HepG2 (cell line): ENCODE results near the gene MEDAG. TPM values are rescaled to one million over a fixed set of nuclear protein-coding genes. Genes with fewer than 3 reads are reported as not detected.

Source experiments
- ATAC-seq: fragments of 200-7000 bp; cut with Tn5 transposase; 3 replicates; pipeline ENCODE4 v1.9.1; 2020; ENCODE audit warnings: mild to moderate bottlenecking, moderate library complexity
- BruUV-seq: library from RNA; stranded (reverse); fragments of 400-500 nt; replicated peaks from 2 replicates; lab custom pipeline; 2021; lab: Mats Ljungman, UMichigan
- CTCF ChIA-PET: fragments of 300-600 bp; formaldehyde crosslinking; extraction: SDS; loops from one replicate; lab custom pipeline; 2021; ENCODE audit warnings: low total read pairs, inconsistent platforms, low intra/inter-chr PET ratio; lab: Yijun Ruan, JAX
- POLR2A ChIA-PET: fragments of 350-600 bp; sonication (Branson Sonifier 250); formaldehyde crosslinking; loops from one replicate; lab custom pipeline; 2020; ENCODE audit warnings: antibody characterized with exemption, inconsistent platforms; lab: Yijun Ruan, JAX
- DNase-seq: peaks from one replicate; pipeline ENCODE4 v3.0.0-alpha.2; 2015; ENCODE audit warnings: low spot score
- FAIRE-seq: peaks from 3 replicates; lab custom pipeline; 2011; peaks lifted over from hg19 to GRCh38; lab: Jason Lieb, UNC
- H2AFZ ChIP-seq: one replicate; pipeline ENCODE4 v1.6.1; 2011; ENCODE audit warnings: low read length, inconsistent platforms
- H3K27ac ChIP-seq: fragments of 300-600 bp; 3 replicates; pipeline ENCODE4 v1.8.0; 2011; ENCODE audit warnings: mixed run types, mild to moderate bottlenecking, mixed read lengths, low read length, inconsistent platforms; ENCODE audit not compliant: insufficient read depth; ENCODE audit errors: extremely low read length
- H3K27me3 ChIP-seq, 2 experiments: fragments of 200-600 bp in 1 of 2; 2 replicates in 1 of 2; 3 replicates in 1 of 2; pipeline versions ENCODE4 v1.6.0 to v1.8.0; 2011; ENCODE audit warnings: low read length in 2 of 2, mild to moderate bottlenecking in 2 of 2, moderate library complexity in 2 of 2, inconsistent platforms in 1 of 2; ENCODE audit not compliant: insufficient read depth in 2 of 2, control insufficient read depth in 1 of 2
- H3K36me3 ChIP-seq, 2 experiments: fragments of 200-600 bp in 1 of 2; replicated peaks in 1 of 2; 2 replicates in 1 of 2; 3 replicates in 1 of 2; pipeline versions ENCODE4 v1.5.1 to v1.8.0; 2011; ENCODE audit warnings: low read length in 2 of 2, inconsistent platforms in 1 of 2; ENCODE audit not compliant: insufficient read depth in 2 of 2, control insufficient read depth in 1 of 2
- H3K4me1 ChIP-seq: 2 replicates; pipeline ENCODE4 v1.5.1; 2012; ENCODE audit warnings: low read length, inconsistent platforms; ENCODE audit not compliant: insufficient read depth
- H3K4me2 ChIP-seq: 2 replicates; pipeline ENCODE4 v1.6.0; 2011; ENCODE audit warnings: low read depth, low read length, inconsistent platforms
- H3K4me3 ChIP-seq, 3 experiments: fragments of 200-600 bp in 1 of 3; sonication (generic), shearing (Covaris generic) in 1 of 3; replicated peaks in 1 of 3; 2 replicates each; pipeline ENCODE4 v1.5.1; 2011 to 2016; ENCODE audit warnings: low read length in 3 of 3, inconsistent platforms in 2 of 3, low read depth in 2 of 3, mild to moderate bottlenecking in 2 of 3, control low read depth in 1 of 3, mixed read lengths in 1 of 3; ENCODE audit not compliant: insufficient read depth in 1 of 3
- H3K79me2 ChIP-seq: one replicate; pipeline ENCODE4 v1.6.1; 2011; ENCODE audit warnings: low read length, inconsistent platforms; ENCODE audit not compliant: insufficient read depth
- H3K9ac ChIP-seq: 2 replicates; pipeline ENCODE4 v1.6.0; 2011; ENCODE audit warnings: mild to moderate bottlenecking, low read depth, low read length, inconsistent platforms; ENCODE audit not compliant: insufficient read depth
- H3K9me3 ChIP-seq: 2 replicates; pipeline ENCODE4 v1.5.1; 2012; ENCODE audit warnings: mild to moderate bottlenecking, low read length
- H4K20me1 ChIP-seq: 2 replicates; pipeline ENCODE4 v1.6.0; 2011; ENCODE audit warnings: inconsistent platforms, mild to moderate bottlenecking, low read length, moderate library complexity; ENCODE audit not compliant: insufficient read depth
- CENPBD1 ChIP-seq: sonication (generic); formaldehyde crosslinking; IDR thresholded peaks from 2 replicates; pipeline ENCODE4 v1.8.0; 2022; ENCODE audit warnings: missing genetic modification reagents, low read depth, mild to moderate bottlenecking, borderline replicate concordance
- FOXP4 ChIP-seq: sonication (generic); formaldehyde crosslinking; IDR thresholded peaks from 2 replicates; pipeline ENCODE4 v1.4.0; 2020; ENCODE audit warnings: missing genetic modification reagents
- KDM1A ChIP-seq: IDR thresholded peaks from 2 replicates; pipeline ENCODE4 v1.6.1; 2016; ENCODE audit warnings: missing compliant biosample characterization
- MATR3 ChIP-seq: sonication (generic); formaldehyde crosslinking; IDR thresholded peaks from 2 replicates; pipeline ENCODE4 v1.4.0; 2020; ENCODE audit warnings: missing genetic modification reagents
- RFXAP ChIP-seq: sonication (generic); formaldehyde crosslinking; IDR thresholded peaks from 2 replicates; pipeline ENCODE4 v1.4.0; 2020; ENCODE audit warnings: missing genetic modification reagents, borderline replicate concordance
- SAFB2 ChIP-seq: sonication (generic); formaldehyde crosslinking; IDR thresholded peaks from 2 replicates; pipeline ENCODE4 v1.5.1; 2020; ENCODE audit warnings: missing genetic modification reagents, low read depth, mild to moderate bottlenecking, borderline replicate concordance
- SNRNP70 ChIP-seq: fragments of 200-400 bp; formaldehyde crosslinking; IDR thresholded peaks from 2 replicates; pipeline ENCODE4 v1.6.1; 2017; ENCODE audit warnings: mild to moderate bottlenecking, low read depth, low read length, moderate library complexity
- SOX6 ChIP-seq, 2 experiments: fragments of 450-650 bp in 1 of 2; sonication (generic) in 1 of 2; formaldehyde crosslinking in 1 of 2; IDR thresholded peaks; 2 replicates each; pipeline versions ENCODE4 v1.4.0 to v1.6.1; 2017 to 2020; ENCODE audit warnings: antibody characterized with exemption in 1 of 2, mild to moderate bottlenecking in 1 of 2, missing genetic modification reagents in 1 of 2
- THYN1 ChIP-seq: sonication (generic); formaldehyde crosslinking; IDR thresholded peaks from 2 replicates; pipeline ENCODE4 v1.8.1; 2023; ENCODE audit warnings: low read depth, mild to moderate bottlenecking, moderate library complexity, missing genetic modification reagents, borderline replicate concordance
- ZNF30 ChIP-seq: sonication (generic); formaldehyde crosslinking; IDR thresholded peaks from 2 replicates; pipeline ENCODE4 v1.5.0; 2020; ENCODE audit warnings: mild to moderate bottlenecking, missing genetic modification reagents
- ZNF513 ChIP-seq: sonication (generic); formaldehyde crosslinking; conservative IDR thresholded peaks from 2 replicates; pipeline ENCODE4 v1.5.0; 2020; ENCODE audit warnings: missing genetic modification reagents
- ZNF687 ChIP-seq: sonication (generic); formaldehyde crosslinking; IDR thresholded peaks from 2 replicates; pipeline ENCODE4 v1.5.1; 2020; ENCODE audit warnings: mild to moderate bottlenecking, missing genetic modification reagents, moderate library complexity
- WGBS: methylation state at CpG from one replicate; pipeline ENCODE4 v1.1.6; 2017; ENCODE audit warnings: low lambda C conversion rate; 5-methylcytosine and 5-hydroxymethylcytosine counted together
- in situ Hi-C: cut with HindIII; loops from 2 replicates; pipeline ENCODE4 v1.10.0; 2017; ENCODE audit warnings: low pct_unique_long_range_greater_than_20kb; ENCODE audit not compliant: extremely low pct_ligation_motif_present
- intact Hi-C: fragments of 100-400 bp; cut with micrococcal nuclease; formaldehyde crosslinking; loops from one replicate; pipeline ENCODE4 v1.10.0; 2022; ENCODE audit not compliant: unreplicated experiment
- polyA plus RNA-seq, 8 experiments: library from polyadenylated mRNA; depleted of rRNA in 3 of 8; stranded (reverse) in 7 of 8; unstranded in 1 of 8; fragments of >200 nt; fragmentation: Illumina TruSeq in 4 of 8; extraction: Trizol in 4 of 8; gene quantifications; 2 replicates each; pipeline versions ENCODE4 v1.2.1 to v1.2.3, GENCODE V29; 2011 to 2016; ENCODE audit warnings: low read depth in 4 of 8, missing spikeins in 1 of 8, mixed read lengths in 1 of 8; ENCODE audit not compliant: insufficient read depth in 1 of 8
- total RNA-seq, 5 experiments: library from RNA; depleted of rRNA; stranded (reverse); fragments of >200 nt; fragmentation: Illumina TruSeq; extraction: Trizol; gene quantifications; 2 replicates each; pipeline ENCODE4 v1.2.3, GENCODE V29; 2016; ENCODE audit warnings: low read depth in 1 of 5

MEDAG gene
- total and polyA plus RNA-seq, 2 of the 13 experiments (the other 11 are each of a cell fraction or from before 2014, with no cell fraction given) = not detected

- TF ChIP-seq KDM1A (CRISPR knock-in tag) (no peak), ZNF513 (CRISPR knock-in tag) (no peak), MATR3 (CRISPR knock-in tag) (no peak), ZNF30 (CRISPR knock-in tag) (no peak), CENPBD1 (CRISPR knock-in tag) (no peak), SAFB2 (CRISPR knock-in tag) (no peak)
These were observed 460 bp downstream of the MEDAG start (continued) for GRCh38 chr13:30906411-30907051.

GRCh38 chr13:30907121-30907861 is 1.2 kb downstream of the MEDAG start:
- Histone ChIP-seq H3K4me3 (peak overlapping the region in 1 of 3 experiments; percentile 5; a peak in 1 of 6 replicates), H3K4me1 (peaks cover 17% of the 10 kb centered on the region), H3K27me3 (0 out of 5 replicates have a peak, but pooled peaks cover 0 to 3% of the 10 kb centered on the region in 2 experiments), H3K36me3 (no peaks in the 10 kb centered on the region), H3K9ac (0 out of 2 replicates have a peak overlapping the region, but pooled peaks have one; percentile 20), H4K20me1 (no peaks in the 10 kb centered on the region), H2AFZ (peak overlapping the region; percentile 35), H3K4me2 (peak overlapping the region; percentile 40), H3K79me2 (no peaks in the 10 kb centered on the region), H3K27ac (no peak overlapping the region), H3K9me3 (no peaks in the 10 kb centered on the region)
- FAIRE-seq (no peak), ATAC-seq (peak; percentile 79), DNase-seq (peak; percentile 6)
- ChIA-PET CTCF (no interaction called here), POLR2A (no interaction called here)
- in situ Hi-C loops = no loop called here
- intact Hi-C loops = no loop called here
- BruUV-seq = no TSS peak
- 18% methylated on average over 8 of the region's 10 CpGs for WGBS
- TF ChIP-seq SNRNP70 = no peak
- 0 out of 2 replicates have a peak, but pooled peaks have one; percentile 24 for TF ChIP-seq FOXP4
- TF ChIP-seq SOX6 (IDR thresholded peaks at IDR 0.05) = no peak
- peak; percentile 31; the same call in 1 of the 2 replicates for TF ChIP-seq SOX6 (CRISPR knock-in tag; IDR thresholded peaks at IDR 0.05)
- no peak for TF ChIP-seq RFXAP
- peak; percentile 46; the same call in 1 of the 2 replicates for TF ChIP-seq ZNF687 (CRISPR knock-in tag)
- no peak for TF ChIP-seq THYN1 (CRISPR knock-in tag)
